ENCODE measurements around the gene GATA5. TPM values are rescaled to one million over a fixed set of nuclear protein-coding genes. Genes with fewer than 3 reads are reported as not detected.

GATA5 gene
- polyA plus RNA-seq, 6 donors from 2014 or later, result not detected

- Mint-ChIP-seq H3K4me1 (no peaks in the 10 kb centered on the region), H3K4me3 (peak overlapping the region in 2 of 8 donors; percentile 5 to 33), H3K9me3 (no peaks in the 10 kb centered on the region), H3K36me3 (no peaks in the 10 kb centered on the region), H3K27ac (peak overlapping the region in 2 of 6 donors; percentile 14 to 57), H3K27me3 (peaks cover 8 to 41% (median 32%) of the 10 kb centered on the region in 3 donors)
- ATAC-seq (ENCODE audit: low read depth in 2 of 2) (no peak), DNase-seq (no peak)
These were observed 28.6 kb downstream of the GATA5 start for GRCh38 chr20:62446888-62447869.

- Mint-ChIP-seq H3K36me3 (no peaks in the 10 kb centered on the region), H3K27me3 (peaks cover 8 to 41% (median 35%) of the 10 kb centered on the region in 3 donors), H3K9me3 (no peaks in the 10 kb centered on the region), H3K4me1 (no peaks in the 10 kb centered on the region), H3K4me3 (no peak overlapping the region), H3K27ac (no peak overlapping the region)
- no peak for ATAC-seq (ENCODE audit: low read depth in 2 of 2)
- no peak for DNase-seq
These were observed 29.3 kb downstream of the GATA5 start for GRCh38 chr20:62446481-62446880.

GRCh38 chr20:62445553-62446340 lies 30.0 kb downstream of the GATA5 start:
- Mint-ChIP-seq H3K9me3 (no peaks in the 10 kb centered on the region), H3K36me3 (no peaks in the 10 kb centered on the region), H3K27me3 (peaks cover 8 to 41% (median 36%) of the 10 kb centered on the region in 3 donors), H3K4me1 (no peaks in the 10 kb centered on the region), H3K27ac (no peak overlapping the region), H3K4me3 (no peak overlapping the region)
- no peak for ATAC-seq (ENCODE audit: low read depth in 2 of 2)
- DNase-seq, result no peak

- H3K27ac Mint-ChIP-seq, result no peak overlapping the region
- ATAC-seq (ENCODE audit: low read depth in 2 of 2) (no peak), DNase-seq (no peak)
- H3K27me3 Mint-ChIP-seq, result peaks cover 8 to 34% (median 27%) of the 10 kb centered on the region in 3 donors
- H3K4me3 Mint-ChIP-seq, result no peak overlapping the region
- no peaks in the 10 kb centered on the region for H3K36me3 Mint-ChIP-seq
- H3K4me1 Mint-ChIP-seq, result peaks cover 3 to 5% (median 4%) of the 10 kb centered on the region in 3 donors
- no peaks in the 10 kb centered on the region for H3K9me3 Mint-ChIP-seq
These were observed 31.5 kb downstream of the GATA5 start for GRCh38 chr20:62444286-62444685.

- ATAC-seq (ENCODE audit: low read depth in 2 of 2), result no peak
These were observed 33.7 kb downstream of the GATA5 start for GRCh38 chr20:62441987-62442539.

GRCh38 chr20:62439218-62439617 lies 36.6 kb downstream of the GATA5 start:
- no peaks in the 10 kb centered on the region for H3K36me3 Mint-ChIP-seq

More at GRCh38 chr20:62441987-62442539, 33.7 kb downstream of the GATA5 start:
- Mint-ChIP-seq H3K4me1 (peaks cover 4 to 7% (median 6%) of the 10 kb centered on the region in 3 donors), H3K9me3 (no peaks in the 10 kb centered on the region), H3K27ac (no peak overlapping the region), H3K4me3 (no peak overlapping the region), H3K36me3 (no peaks in the 10 kb centered on the region), H3K27me3 (peaks cover 8 to 36% (median 31%) of the 10 kb centered on the region in 3 donors)
- DNase-seq, result no peak

GRCh38 chr20:62437927-62438326 lies 37.9 kb downstream of the GATA5 start:
- Mint-ChIP-seq H3K36me3 (no peaks in the 10 kb centered on the region), H3K27ac (peak overlapping the region in 1 of 6 donors; percentile 54), H3K4me1 (peaks cover 4 to 7% (median 6%) of the 10 kb centered on the region in 3 donors), H3K9me3 (peaks cover 0 to 2% (median 0%) of the 10 kb centered on the region in 7 donors), H3K4me3 (no peak overlapping the region), H3K27me3 (peaks cover 19 to 64% (median 50%) of the 10 kb centered on the region in 3 donors)
- ATAC-seq (ENCODE audit: low read depth in 2 of 2), result no peak
- DNase-seq, result no peak

More at GRCh38 chr20:62439218-62439617, 36.6 kb downstream of the GATA5 start:
- peak; percentile 77 to 82 for ATAC-seq (ENCODE audit: low read depth in 2 of 2)
- no peak for DNase-seq
- no peak overlapping the region for H3K27ac Mint-ChIP-seq
- H3K9me3 Mint-ChIP-seq, result peaks cover 0 to 2% (median 0%) of the 10 kb centered on the region in 7 donors
- H3K4me3 Mint-ChIP-seq, result no peak overlapping the region
- peaks cover 16 to 61% (median 46%) of the 10 kb centered on the region in 3 donors for H3K27me3 Mint-ChIP-seq
- peaks cover 4 to 7% (median 6%) of the 10 kb centered on the region in 3 donors for H3K4me1 Mint-ChIP-seq

- no peak for ATAC-seq (ENCODE audit: low read depth in 2 of 2)
- H3K27me3 Mint-ChIP-seq, result peaks cover 15 to 65% (median 50%) of the 10 kb centered on the region in 3 donors
- H3K4me1 Mint-ChIP-seq, result peaks cover 4 to 7% (median 6%) of the 10 kb centered on the region in 3 donors
- peak overlapping the region in 1 of 6 donors; percentile 54 for H3K27ac Mint-ChIP-seq
- no peak for DNase-seq
- no peak overlapping the region for H3K4me3 Mint-ChIP-seq
- no peaks in the 10 kb centered on the region for H3K36me3 Mint-ChIP-seq
- H3K9me3 Mint-ChIP-seq, result peaks cover 0 to 2% (median 0%) of the 10 kb centered on the region in 7 donors
These were observed 38.3 kb downstream of the GATA5 start for GRCh38 chr20:62437496-62437895.

- Mint-ChIP-seq H3K4me1 (peaks cover 4 to 7% (median 6%) of the 10 kb centered on the region in 3 donors), H3K4me3 (no peak overlapping the region), H3K27me3 (peaks cover 15 to 68% (median 50%) of the 10 kb centered on the region in 3 donors), H3K36me3 (no peaks in the 10 kb centered on the region), H3K9me3 (peaks cover 0 to 2% (median 0%) of the 10 kb centered on the region in 7 donors), H3K27ac (peak overlapping the region in 1 of 6 donors; percentile 48)
- ATAC-seq (ENCODE audit: low read depth in 2 of 2), result no peak
- no peak for DNase-seq
These were observed 39.1 kb downstream of the GATA5 start for GRCh38 chr20:62436692-62437091.

GRCh38 chr20:62433658-62434497 lies 41.9 kb downstream of the GATA5 start:
- Mint-ChIP-seq H3K9me3 (peaks cover 0 to 2% (median 0%) of the 10 kb centered on the region in 7 donors), H3K36me3 (no peaks in the 10 kb centered on the region), H3K27me3 (peaks cover 22 to 83% (median 59%) of the 10 kb centered on the region in 3 donors), H3K27ac (no peak overlapping the region), H3K4me3 (no peak overlapping the region), H3K4me1 (no peaks in the 10 kb centered on the region)
- DNase-seq (no peak), ATAC-seq (ENCODE audit: low read depth in 2 of 2) (no peak)

- DNase-seq, result no peak
These were observed 44.8 kb downstream of the GATA5 start for GRCh38 chr20:62430866-62431447.

GRCh38 chr20:62430311-62430853 lies 45.4 kb downstream of the GATA5 start:
- Mint-ChIP-seq H3K4me1 (no peaks in the 10 kb centered on the region), H3K9me3 (no peaks in the 10 kb centered on the region), H3K27me3 (peaks cover 22 to 60% (median 39%) of the 10 kb centered on the region in 3 donors), H3K4me3 (no peak overlapping the region), H3K27ac (no peak overlapping the region), H3K36me3 (no peaks in the 10 kb centered on the region)
- no peak for ATAC-seq (ENCODE audit: low read depth in 2 of 2)
- DNase-seq, result no peak

More at GRCh38 chr20:62430866-62431447, 44.8 kb downstream of the GATA5 start:
- Mint-ChIP-seq H3K4me3 (no peak overlapping the region), H3K27ac (no peak overlapping the region), H3K9me3 (no peaks in the 10 kb centered on the region), H3K27me3 (peaks cover 22 to 66% (median 43%) of the 10 kb centered on the region in 3 donors), H3K4me1 (no peaks in the 10 kb centered on the region), H3K36me3 (no peaks in the 10 kb centered on the region)
- no peak for ATAC-seq (ENCODE audit: low read depth in 2 of 2)

Measured in naive B cell (primary cell).